AG09309 (cell line): ENCODE data around the gene NMNAT2.

Experiments used
- DNase-seq: peaks from one replicate; pipeline ENCODE4 v3.0.0-alpha.2; 2010; ENCODE audit warnings: low read depth
- H3K4me3 ChIP-seq: 2 replicates; pipeline ENCODE4 v1.5.1; 2011; ENCODE audit warnings: mild to moderate bottlenecking, low read depth, low read length, moderate library complexity; ENCODE audit not compliant: control insufficient read depth
- CTCF ChIP-seq: IDR thresholded peaks from 2 replicates; pipeline ENCODE4 v1.5.1; 2011; ENCODE audit warnings: mild to moderate bottlenecking, low read depth, low read length, inconsistent platforms; ENCODE audit not compliant: insufficient read depth, control insufficient read depth; ENCODE audit errors: missing control alignments

Gene NMNAT2

GRCh38 chr1:183457449-183457848 lies 39.3 kb upstream of the NMNAT2 start:
- H3K4me3 ChIP-seq: no peak overlapping the region
- no peak for DNase-seq
- no peak for TF ChIP-seq CTCF

GRCh38 chr1:183456826-183457225 lies 38.6 kb upstream of the NMNAT2 start:
- no peak overlapping the region for H3K4me3 ChIP-seq
- TF ChIP-seq CTCF: no peak
- DNase-seq: no peak

GRCh38 chr1:183454377-183454776 lies 36.2 kb upstream of the NMNAT2 start:
- H3K4me3 ChIP-seq: no peak overlapping the region
- no peak for TF ChIP-seq CTCF
- no peak for DNase-seq

- no peak overlapping the region for H3K4me3 ChIP-seq
- no peak for TF ChIP-seq CTCF
These were observed 31.9 kb upstream of the NMNAT2 start for GRCh38 chr1:183450093-183450492.

GRCh38 chr1:183449223-183449770 lies 31.1 kb upstream of the NMNAT2 start:
- TF ChIP-seq CTCF: no peak
- DNase-seq: no peak
- H3K4me3 ChIP-seq: no peak overlapping the region

More at GRCh38 chr1:183450093-183450492, 31.9 kb upstream of the NMNAT2 start:
- no peak for DNase-seq

GRCh38 chr1:183444243-183444642 lies 26.1 kb upstream of the NMNAT2 start:
- TF ChIP-seq CTCF: no peak
- H3K4me3 ChIP-seq: no peak overlapping the region
- no peak for DNase-seq

- no peak for DNase-seq
- TF ChIP-seq CTCF: no peak
- no peak overlapping the region for H3K4me3 ChIP-seq
These were observed 25.3 kb upstream of the NMNAT2 start for GRCh38 chr1:183443466-183443865.
